HAP-1 (cell line): ENCODE measurements around the gene GRB7.
"Not testable (repeated sequence)": the region's sequence is repeated elsewhere in the genome, so short reads cannot be mapped to it uniquely, and the experiment has no call there.

ENCODE experiments used
- DNase-seq, 2 experiments: peaks; one replicate each; pipeline ENCODE4 v3.0.0-alpha.2; 2016 to 2020; ENCODE audit warnings: low spot score in 2 of 2
- H3K27me3 ChIP-seq: fragments of 250-450 bp; sonication (Bioruptor Pico); 2 replicates; pipeline ENCODE4 v1.5.1; 2020; ENCODE audit warnings: low read depth, mild to moderate bottlenecking, moderate library complexity
- H3K36me3 ChIP-seq: fragments of 250-450 bp; sonication (Bioruptor Pico); replicated peaks from 2 replicates; pipeline ENCODE4 v1.5.1; 2020; ENCODE audit warnings: mild to moderate bottlenecking
- H3K4me1 ChIP-seq: fragments of 250-450 bp; sonication (Bioruptor Pico); 2 replicates; pipeline ENCODE4 v1.5.1; 2020; ENCODE audit warnings: mild to moderate bottlenecking
- H3K4me3 ChIP-seq: fragments of 250-450 bp; sonication (Bioruptor Pico); 2 replicates; pipeline ENCODE4 v1.5.1; 2020; ENCODE audit warnings: mild to moderate bottlenecking, moderate library complexity
- H3K9me3 ChIP-seq: fragments of 250-450 bp; sonication (Bioruptor Pico); 2 replicates; pipeline ENCODE4 v1.5.1; 2020; ENCODE audit warnings: mild to moderate bottlenecking, moderate library complexity
- in situ Hi-C: fragments of 300-500 bp; cut with MboI; formaldehyde crosslinking; loops from 3 replicates; pipeline ENCODE4 v1.14.3; 2020; ENCODE audit warnings: low sequenced_read_pairs, inconsistent platforms, mixed read lengths

GRB7 gene

DNA sequence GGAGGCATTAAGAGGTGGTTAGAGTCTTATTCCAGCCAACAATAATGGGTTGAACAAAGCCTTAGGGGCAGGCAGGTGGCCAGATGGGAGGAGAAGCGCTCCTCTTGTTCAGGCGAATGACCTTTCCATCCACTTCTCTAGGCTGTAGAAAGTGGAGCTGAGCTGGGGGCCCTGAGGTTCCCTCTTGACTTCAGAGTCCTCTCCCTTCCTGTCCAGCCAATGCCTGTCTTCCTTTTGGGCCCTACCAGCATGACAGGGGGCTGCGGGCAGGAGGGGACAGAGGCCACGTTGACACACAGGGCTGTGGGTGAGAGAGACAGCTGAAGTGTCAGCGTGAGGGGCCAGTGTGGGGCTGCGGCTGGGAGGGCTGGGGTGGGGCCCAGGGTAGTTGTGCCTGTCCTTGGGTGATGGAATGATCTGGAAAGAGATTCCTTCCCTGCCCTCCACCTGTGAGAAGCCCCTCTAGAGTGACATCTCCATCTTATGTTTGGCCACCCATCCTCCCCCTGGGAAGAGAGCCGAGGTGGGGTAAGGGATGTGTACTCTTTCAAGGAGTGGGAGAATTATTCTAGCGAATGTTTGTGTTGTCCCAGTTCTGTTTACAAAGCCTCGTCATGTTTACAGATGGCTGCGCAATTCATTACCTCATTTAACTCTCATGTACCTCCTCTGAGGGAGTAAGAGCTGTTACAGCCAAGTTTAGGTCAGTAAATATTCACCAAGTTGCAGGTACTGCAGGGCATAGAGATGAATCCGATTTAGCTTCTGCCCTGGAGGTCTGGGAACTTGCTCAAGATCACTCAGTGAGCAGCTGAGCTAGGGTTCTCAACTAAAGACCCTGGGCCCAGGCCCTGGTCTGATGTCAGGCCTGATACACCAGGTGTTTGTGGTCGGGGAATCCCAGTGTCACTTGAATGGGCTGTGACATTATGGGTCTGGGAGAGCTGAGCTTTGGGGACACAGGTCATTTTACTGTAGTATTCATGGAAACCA, 34.5 kb upstream of the GRB7 start:
- H3K36me3 ChIP-seq: no peaks in the 10 kb centered on the region
- peaks cover 3% of the 10 kb centered on the region; the same call in 1 of the 2 replicates for H3K4me1 ChIP-seq
- no peaks in the 10 kb centered on the region for H3K9me3 ChIP-seq
- no peaks in the 10 kb centered on the region for H3K27me3 ChIP-seq
- in situ Hi-C loops: no loop called here
- no peak overlapping the region for H3K4me3 ChIP-seq
- DNase-seq: no peak

DNA sequence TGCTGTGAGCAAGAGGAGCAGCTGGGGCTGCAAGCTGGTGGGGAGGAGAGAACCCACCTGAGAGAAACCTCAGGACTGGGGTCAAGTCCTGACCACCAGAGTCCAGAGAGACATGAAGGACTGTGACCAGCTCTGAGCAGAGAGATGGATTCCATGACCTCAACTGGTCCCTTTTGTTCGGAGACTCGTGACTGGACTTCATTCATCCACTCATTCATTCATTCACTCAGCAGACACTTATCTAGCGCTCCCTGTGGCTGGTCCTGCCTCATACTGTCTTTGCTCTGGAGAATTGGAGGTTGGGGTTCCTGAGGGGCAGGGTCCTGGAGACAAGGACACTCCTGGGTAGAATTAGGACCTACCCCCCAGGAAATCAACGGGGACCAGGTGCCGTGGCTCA, 33.8 kb upstream of the GRB7 start:
- peaks cover 3% of the 10 kb centered on the region; the same call in 1 of the 2 replicates for H3K4me1 ChIP-seq
- DNase-seq: no peak
- in situ Hi-C loops: no loop called here
- no peak overlapping the region for H3K4me3 ChIP-seq
- H3K36me3 ChIP-seq: no peaks in the 10 kb centered on the region
- no peaks in the 10 kb centered on the region for H3K27me3 ChIP-seq
- H3K9me3 ChIP-seq: no peaks in the 10 kb centered on the region

DNA sequence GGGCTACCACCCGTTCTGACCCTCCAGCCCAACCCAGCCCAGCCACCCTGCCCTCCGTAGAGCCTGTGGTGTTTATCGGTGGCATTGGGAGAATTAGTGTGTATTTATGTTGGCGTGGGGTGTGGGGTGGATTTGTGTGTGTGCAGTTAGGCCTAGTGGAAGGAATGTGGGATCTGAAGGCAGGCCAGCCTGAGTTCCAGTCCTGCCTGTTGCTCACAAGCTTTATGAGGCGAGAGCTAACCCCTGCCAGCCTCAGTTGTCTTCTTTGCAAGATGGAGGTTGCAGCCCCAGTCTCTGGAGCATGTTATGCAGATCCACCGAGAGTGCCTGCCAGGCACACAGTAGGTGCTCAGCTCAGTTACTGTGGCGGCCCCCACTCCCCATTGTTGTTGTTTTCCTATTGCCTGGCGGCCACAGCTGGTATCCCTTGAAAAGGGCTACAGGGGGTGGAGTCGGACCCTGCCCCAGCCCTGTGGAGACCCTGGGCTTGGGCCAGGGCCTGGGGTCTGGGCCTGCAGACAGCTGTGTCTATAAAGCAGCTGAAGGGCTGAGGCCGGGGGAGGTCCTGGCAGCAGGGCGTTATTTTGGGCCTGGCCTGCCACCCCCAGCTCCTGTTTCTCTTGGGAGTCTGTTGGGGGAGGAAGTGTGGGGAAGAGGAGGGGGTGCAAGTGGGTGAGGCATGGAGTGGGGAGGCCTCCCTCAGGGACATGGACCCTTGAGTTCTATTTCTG, 32.8 kb upstream of the GRB7 start:
- Histone ChIP-seq H3K9me3 (no peaks in the 10 kb centered on the region), H3K27me3 (no peaks in the 10 kb centered on the region), H3K4me1 (peaks cover 3% of the 10 kb centered on the region; the same call in 1 of the 2 replicates), H3K36me3 (no peaks in the 10 kb centered on the region), H3K4me3 (no peak overlapping the region)
- no peak for DNase-seq
- in situ Hi-C loops: no loop called here

DNA sequence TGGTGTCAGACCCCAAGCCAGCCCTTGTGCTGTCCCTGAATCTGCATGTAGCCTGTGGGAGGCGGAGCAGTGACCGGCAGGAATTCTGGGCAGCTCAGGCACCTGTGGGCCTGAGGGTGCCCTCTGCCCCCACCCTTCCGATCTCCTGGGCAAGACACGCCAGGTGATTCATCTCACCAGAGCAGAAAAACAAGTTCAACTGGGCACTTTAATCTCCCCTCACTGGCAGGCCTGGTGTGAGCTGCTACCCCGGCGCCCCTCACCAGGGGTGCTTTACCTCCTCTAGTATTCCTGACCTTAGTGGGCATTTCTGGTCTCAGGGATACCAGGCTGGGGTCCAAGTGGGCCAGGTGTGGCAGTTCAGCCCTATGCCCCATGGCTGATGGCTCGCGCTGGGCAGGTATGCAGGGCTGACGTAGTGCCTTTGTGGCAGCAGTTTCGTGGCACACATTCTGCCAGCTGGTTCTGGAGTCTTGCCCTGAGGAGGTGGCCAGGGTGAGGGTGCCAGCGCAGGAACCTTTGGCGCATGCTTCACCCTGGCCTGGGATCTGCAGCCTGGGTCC, 31.9 kb upstream of the GRB7 start:
- H3K4me1 ChIP-seq: peaks cover 3% of the 10 kb centered on the region; the same call in 1 of the 2 replicates
- H3K4me3 ChIP-seq: no peak overlapping the region
- H3K36me3 ChIP-seq: no peaks in the 10 kb centered on the region
- no peaks in the 10 kb centered on the region for H3K27me3 ChIP-seq
- DNase-seq: no peak
- no peaks in the 10 kb centered on the region for H3K9me3 ChIP-seq
- in situ Hi-C loops: no loop called here

DNA sequence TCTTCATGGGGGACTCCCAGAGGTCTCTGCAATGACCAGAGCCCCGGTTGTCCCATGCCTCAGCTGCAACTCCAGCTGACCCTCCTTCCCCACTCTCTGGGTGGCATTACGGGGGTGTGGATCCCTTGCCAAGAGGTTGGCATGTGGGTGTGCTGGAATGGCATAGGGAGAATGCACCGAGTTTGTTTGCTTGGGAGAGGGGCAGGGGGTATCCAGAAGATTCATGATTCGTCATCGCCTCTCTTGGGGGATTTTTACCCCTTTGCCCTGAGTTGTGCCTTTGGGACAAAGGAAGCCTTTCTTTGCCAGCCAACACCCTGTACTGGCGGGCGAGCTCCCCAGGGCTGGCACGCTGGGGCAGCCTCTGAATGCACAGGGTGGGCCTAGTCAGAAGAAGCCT, 31.4 kb upstream of the GRB7 start:
- Histone ChIP-seq H3K27me3 (no peaks in the 10 kb centered on the region), H3K4me3 (no peak overlapping the region), H3K36me3 (no peaks in the 10 kb centered on the region), H3K4me1 (peaks cover 3% of the 10 kb centered on the region; the same call in 1 of the 2 replicates), H3K9me3 (no peaks in the 10 kb centered on the region)
- in situ Hi-C loops: no loop called here
- DNase-seq: no peak

DNA sequence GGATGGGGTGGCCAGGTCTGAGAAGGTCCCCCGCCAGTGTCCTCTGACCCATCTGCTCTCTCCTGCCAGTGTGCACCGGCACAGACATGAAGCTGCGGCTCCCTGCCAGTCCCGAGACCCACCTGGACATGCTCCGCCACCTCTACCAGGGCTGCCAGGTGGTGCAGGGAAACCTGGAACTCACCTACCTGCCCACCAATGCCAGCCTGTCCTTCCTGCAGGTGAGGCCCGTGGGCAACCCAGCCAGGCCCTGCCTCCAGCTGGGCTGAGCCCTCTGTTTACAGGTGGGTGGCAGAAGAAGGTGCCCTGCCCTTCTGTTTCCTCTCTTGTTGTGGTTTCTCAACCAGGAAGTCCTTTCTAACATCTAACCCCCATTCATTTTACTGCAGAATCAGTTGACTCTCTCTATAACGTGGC, 30.8 kb upstream of the GRB7 start:
- DNase-seq: no peak
- Histone ChIP-seq H3K27me3 (no peaks in the 10 kb centered on the region), H3K36me3 (no peaks in the 10 kb centered on the region), H3K4me3 (no peak overlapping the region), H3K9me3 (no peaks in the 10 kb centered on the region), H3K4me1 (peaks cover 3% of the 10 kb centered on the region; the same call in 1 of the 2 replicates)
- in situ Hi-C loops: no loop called here

DNA sequence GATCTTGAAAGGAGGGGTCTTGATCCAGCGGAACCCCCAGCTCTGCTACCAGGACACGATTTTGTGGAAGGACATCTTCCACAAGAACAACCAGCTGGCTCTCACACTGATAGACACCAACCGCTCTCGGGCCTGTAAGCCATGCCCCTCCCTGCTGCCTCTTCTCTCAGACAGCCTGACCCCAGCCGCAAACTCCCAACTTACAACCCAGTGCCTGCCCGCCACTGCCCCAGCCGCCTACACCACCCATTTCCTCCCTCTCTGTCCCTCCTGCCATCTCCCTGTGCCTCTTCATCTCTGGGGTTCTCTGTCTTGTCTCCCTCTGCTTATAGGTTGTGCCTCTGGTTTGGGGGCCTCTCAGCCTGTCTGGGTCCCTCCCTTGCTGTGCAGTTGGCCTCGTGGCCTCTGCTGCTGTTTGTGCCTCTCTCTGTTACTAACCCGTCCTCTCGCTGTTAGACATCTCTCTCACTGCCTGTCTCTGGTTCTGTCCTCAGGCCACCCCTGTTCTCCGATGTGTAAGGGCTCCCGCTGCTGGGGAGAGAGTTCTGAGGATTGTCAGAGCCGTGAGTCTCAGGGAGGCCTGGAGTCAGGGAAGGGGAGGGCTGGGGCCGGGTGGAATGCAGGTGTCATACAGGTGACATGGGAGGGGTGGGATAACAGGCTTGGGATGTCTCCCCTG, 28.3 kb upstream of the GRB7 start:
- in situ Hi-C loops: no loop called here
- no peaks in the 10 kb centered on the region for H3K36me3 ChIP-seq
- no peaks in the 10 kb centered on the region for H3K27me3 ChIP-seq
- H3K9me3 ChIP-seq: no peaks in the 10 kb centered on the region
- H3K4me1 ChIP-seq: no peaks in the 10 kb centered on the region
- no peak for DNase-seq
- no peak overlapping the region for H3K4me3 ChIP-seq

DNA sequence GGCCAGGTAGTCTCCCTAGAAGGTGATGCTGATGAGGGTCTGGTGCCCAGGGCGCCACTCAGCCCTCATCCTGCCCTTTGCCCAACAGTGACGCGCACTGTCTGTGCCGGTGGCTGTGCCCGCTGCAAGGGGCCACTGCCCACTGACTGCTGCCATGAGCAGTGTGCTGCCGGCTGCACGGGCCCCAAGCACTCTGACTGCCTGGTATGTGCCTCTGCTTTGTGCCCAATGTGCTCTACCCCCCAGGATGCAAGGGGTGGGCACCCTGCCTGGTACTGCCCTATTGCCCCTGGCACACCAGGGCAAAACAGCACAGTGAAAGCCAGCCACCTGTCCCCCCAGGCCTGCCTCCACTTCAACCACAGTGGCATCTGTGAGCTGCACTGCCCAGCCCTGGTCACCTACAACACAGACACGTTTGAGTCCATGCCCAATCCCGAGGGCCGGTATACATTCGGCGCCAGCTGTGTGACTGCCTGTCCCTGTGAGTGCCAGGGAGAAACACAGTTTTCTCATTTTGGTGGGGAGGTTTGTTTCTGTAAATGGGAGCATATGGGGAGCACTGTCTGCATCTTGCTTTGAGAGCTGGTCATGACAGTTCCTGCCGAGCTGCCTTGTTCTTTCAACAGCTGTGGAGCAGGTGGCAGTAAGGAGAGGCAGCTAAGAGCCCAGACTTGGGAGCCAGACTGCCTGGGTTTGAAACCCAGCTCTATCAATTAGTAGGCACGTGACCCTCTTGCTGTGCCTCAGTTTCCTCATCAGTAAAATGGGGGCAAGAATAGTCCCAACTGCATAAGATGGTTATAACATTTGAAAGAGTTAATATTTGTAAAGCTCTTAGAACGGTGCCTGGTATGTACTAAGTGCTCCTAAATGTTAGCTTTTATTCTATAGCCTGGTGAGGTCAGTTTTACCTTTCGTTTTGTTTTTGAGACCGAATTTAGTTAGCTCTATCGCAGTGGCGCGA, 27.5 kb upstream of the GRB7 start:
- H3K27me3 ChIP-seq: no peaks in the 10 kb centered on the region
- in situ Hi-C loops: no loop called here
- no peaks in the 10 kb centered on the region for H3K9me3 ChIP-seq
- H3K36me3 ChIP-seq: no peaks in the 10 kb centered on the region
- H3K4me3 ChIP-seq: no peak overlapping the region
- H3K4me1 ChIP-seq: no peaks in the 10 kb centered on the region
- DNase-seq: no peak

DNA sequence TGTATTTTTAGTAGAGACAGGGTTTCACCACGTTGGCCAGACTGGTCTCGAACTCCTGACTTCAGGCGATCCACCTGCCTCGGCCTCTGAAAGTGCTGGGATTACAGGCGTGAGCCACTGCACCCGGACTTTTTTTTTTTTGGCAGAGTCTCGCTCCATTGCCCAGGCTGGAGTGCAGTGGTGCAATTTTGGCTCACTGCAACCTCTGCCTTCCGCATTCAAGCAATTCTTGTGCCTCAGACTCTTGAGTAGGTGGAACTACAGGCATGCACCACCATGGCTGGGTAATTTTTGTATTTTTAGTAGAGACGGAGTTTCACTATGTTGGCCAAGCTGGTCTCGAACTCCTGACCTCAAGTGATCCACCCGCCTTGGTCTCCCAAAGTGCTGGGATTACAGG, 26.7 kb upstream of the GRB7 start:
- in situ Hi-C loops, H3K4me3 ChIP-seq, DNase-seq, H3K4me1 ChIP-seq, H3K9me3 ChIP-seq, H3K27me3 ChIP-seq, H3K36me3 ChIP-seq: not testable (repeated sequence)

DNA sequence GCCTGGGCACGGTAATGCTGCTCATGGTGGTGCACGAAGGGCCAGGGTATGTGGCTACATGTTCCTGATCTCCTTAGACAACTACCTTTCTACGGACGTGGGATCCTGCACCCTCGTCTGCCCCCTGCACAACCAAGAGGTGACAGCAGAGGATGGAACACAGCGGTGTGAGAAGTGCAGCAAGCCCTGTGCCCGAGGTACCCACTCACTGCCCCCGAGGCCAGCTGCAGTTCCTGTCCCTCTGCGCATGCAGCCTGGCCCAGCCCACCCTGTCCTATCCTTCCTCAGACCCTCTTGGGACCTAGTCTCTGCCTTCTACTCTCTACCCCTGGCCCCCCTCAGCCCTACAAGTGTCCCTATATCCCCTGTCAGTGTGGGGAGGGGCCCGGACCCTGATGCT, 25.9 kb upstream of the GRB7 start:
- Histone ChIP-seq H3K36me3 (no peaks in the 10 kb centered on the region), H3K4me1 (no peaks in the 10 kb centered on the region), H3K27me3 (no peaks in the 10 kb centered on the region), H3K9me3 (no peaks in the 10 kb centered on the region), H3K4me3 (no peak overlapping the region)
- no peak for DNase-seq
- in situ Hi-C loops: no loop called here

DNA sequence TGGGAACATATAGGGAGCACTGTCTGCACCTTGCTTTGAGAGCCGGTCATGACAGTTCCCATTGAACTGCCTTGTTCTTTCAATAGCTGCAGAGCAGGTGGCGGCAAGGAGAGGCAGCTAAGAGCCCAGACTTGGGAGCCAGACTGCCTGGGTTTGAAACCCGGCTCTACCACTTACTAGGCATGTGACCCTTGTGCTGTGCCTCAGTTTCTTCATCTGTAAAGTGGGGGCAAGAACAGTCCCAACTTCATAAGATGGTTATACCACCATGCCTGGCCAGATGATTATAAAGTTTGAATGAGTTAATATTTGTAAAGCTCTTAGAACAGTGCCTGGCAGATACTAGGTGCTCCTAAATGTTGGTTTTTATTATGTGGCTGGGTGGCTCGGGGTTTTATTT, 23.5 kb upstream of the GRB7 start:
- Histone ChIP-seq H3K9me3 (no peaks in the 10 kb centered on the region), H3K36me3 (no peaks in the 10 kb centered on the region), H3K4me1 (no peaks in the 10 kb centered on the region), H3K27me3 (no peaks in the 10 kb centered on the region), H3K4me3 (no peak overlapping the region)
- in situ Hi-C loops: no loop called here
- DNase-seq: no peak

DNA sequence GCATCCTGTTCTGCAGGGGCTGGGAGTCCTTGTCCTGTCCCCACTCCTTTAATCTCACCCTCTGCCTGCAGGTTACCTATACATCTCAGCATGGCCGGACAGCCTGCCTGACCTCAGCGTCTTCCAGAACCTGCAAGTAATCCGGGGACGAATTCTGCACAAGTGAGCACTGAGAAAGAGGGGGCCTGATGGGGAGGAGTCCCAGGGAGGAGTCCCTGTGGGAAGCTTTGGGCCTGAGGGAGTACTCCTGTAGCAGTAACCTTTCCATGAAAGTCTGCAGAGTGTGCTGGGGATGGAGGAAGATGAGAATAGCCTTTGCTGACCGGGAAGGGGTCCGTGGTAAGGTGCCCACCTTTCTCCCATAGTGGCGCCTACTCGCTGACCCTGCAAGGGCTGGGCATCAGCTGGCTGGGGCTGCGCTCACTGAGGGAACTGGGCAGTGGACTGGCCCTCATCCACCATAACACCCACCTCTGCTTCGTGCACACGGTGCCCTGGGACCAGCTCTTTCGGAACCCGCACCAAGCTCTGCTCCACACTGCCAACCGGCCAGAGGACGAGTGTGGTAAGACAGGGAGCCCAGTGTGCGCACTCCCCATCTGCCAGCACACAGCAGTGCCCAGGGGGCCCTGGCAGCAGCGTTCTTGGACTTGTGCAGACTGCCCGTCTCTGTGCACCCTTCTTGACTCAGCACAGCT, 22.2 kb upstream of the GRB7 start:
- in situ Hi-C loops: no loop called here
- no peaks in the 10 kb centered on the region for H3K27me3 ChIP-seq
- H3K36me3 ChIP-seq: no peaks in the 10 kb centered on the region
- H3K9me3 ChIP-seq: no peaks in the 10 kb centered on the region
- H3K4me3 ChIP-seq: no peak overlapping the region
- DNase-seq: no peak
- H3K4me1 ChIP-seq: no peaks in the 10 kb centered on the region
